ENCODE measurements around the gene MANEAL. TPM values are rescaled to one million over a fixed set of nuclear protein-coding genes. Genes with fewer than 3 reads are reported as not detected.

Gene MANEAL
- total and polyA plus RNA-seq, 2 of the 13 experiments (the other 11 are each of a cell fraction or from before 2014, with no cell fraction given), result 20.8 to 26.4 TPM

DNA sequence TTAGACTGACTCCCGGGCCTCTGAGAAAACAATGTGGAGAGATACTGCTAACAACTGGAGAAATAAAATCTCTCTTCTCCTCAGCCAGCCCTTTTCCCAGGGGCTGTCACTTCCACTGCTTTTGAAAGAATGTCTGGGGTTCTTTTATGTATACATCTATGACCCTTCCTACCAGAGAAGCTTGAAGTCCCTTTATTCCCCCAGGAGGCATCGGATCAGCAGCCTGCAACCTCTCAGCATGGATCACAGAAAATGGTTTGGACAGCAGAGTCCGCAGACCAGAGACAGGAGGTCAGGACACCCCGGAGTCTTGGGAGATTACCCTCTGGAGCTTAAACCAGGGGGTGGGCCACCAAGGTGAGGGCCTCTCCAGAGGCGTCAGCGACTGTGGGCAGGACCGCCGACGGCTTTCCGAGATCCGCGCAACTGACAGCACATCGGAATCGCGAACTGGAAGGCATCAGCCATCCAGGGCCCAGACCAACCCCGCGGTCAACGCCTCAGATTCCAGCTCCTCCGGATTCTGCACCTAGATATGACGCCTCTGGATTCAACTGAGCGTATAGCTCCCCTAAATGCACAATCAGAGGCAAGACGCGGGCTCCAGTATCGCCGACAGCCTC lies 29.7 kb upstream of the MANEAL start:
- Histone ChIP-seq H3K4me1 (ENCODE audit: insufficient read depth, low read length) (peaks cover 6% of the 10 kb centered on the region; the same call in 1 of the 2 replicates), H3K4me2 (ENCODE audit: low read depth, low read length) (no peak overlapping the region), H4K20me1 (ENCODE audit: insufficient read depth, low read length) (no peaks in the 10 kb centered on the region), H3K27ac (ENCODE audit: extremely low read length, insufficient read depth, low read length) (no peak overlapping the region), H2AFZ (ENCODE audit: low read length) (no peak overlapping the region), H3K27me3 (ENCODE audit: control insufficient read depth in 1 of 2, insufficient read depth in 2 of 2, low read length in 2 of 2) (peaks cover 0 to 45% of the 10 kb centered on the region in 2 experiments; a peak in 4 of 5 replicates), H3K79me2 (ENCODE audit: insufficient read depth, low read length) (no peaks in the 10 kb centered on the region), H3K4me3 (replicated peaks in 1 of 3; ENCODE audit: insufficient read depth in 1 of 3, low read depth in 2 of 3, low read length in 3 of 3) (no peak overlapping the region), H3K9ac (ENCODE audit: insufficient read depth, low read depth, low read length) (no peak overlapping the region), H3K9me3 (ENCODE audit: low read length) (no peaks in the 10 kb centered on the region), H3K36me3 (replicated peaks in 1 of 2; ENCODE audit: control insufficient read depth in 1 of 2, insufficient read depth in 2 of 2, low read length in 2 of 2) (no peaks in the 10 kb centered on the region)
- in situ Hi-C loops (cut with HindIII; ENCODE audit: extremely low pct_ligation_motif_present, low pct_unique_long_range_greater_than_20kb), result no loop called here
- BruUV-seq (replicated peaks), result no TSS peak
- DNase-seq (ENCODE audit: low spot score) (no peak), ATAC-seq (no peak), FAIRE-seq (no peak)
- WGBS (ENCODE audit: low lambda C conversion rate), result 12% methylated on average over 11 of the region's 25 CpGs
- intact Hi-C loops (cut with micrococcal nuclease; ENCODE audit: unreplicated experiment), result no loop called here
- ChIA-PET CTCF (ENCODE audit: low intra/inter-chr PET ratio, low total read pairs) (no interaction called here), POLR2A (no interaction called here)
- TF ChIP-seq ZFP36 (IDR thresholded peaks at IDR 0.05; ENCODE audit: borderline replicate concordance, low read depth, low read length, partially characterized antibody), result no peak
- TF ChIP-seq, protein P1, sequence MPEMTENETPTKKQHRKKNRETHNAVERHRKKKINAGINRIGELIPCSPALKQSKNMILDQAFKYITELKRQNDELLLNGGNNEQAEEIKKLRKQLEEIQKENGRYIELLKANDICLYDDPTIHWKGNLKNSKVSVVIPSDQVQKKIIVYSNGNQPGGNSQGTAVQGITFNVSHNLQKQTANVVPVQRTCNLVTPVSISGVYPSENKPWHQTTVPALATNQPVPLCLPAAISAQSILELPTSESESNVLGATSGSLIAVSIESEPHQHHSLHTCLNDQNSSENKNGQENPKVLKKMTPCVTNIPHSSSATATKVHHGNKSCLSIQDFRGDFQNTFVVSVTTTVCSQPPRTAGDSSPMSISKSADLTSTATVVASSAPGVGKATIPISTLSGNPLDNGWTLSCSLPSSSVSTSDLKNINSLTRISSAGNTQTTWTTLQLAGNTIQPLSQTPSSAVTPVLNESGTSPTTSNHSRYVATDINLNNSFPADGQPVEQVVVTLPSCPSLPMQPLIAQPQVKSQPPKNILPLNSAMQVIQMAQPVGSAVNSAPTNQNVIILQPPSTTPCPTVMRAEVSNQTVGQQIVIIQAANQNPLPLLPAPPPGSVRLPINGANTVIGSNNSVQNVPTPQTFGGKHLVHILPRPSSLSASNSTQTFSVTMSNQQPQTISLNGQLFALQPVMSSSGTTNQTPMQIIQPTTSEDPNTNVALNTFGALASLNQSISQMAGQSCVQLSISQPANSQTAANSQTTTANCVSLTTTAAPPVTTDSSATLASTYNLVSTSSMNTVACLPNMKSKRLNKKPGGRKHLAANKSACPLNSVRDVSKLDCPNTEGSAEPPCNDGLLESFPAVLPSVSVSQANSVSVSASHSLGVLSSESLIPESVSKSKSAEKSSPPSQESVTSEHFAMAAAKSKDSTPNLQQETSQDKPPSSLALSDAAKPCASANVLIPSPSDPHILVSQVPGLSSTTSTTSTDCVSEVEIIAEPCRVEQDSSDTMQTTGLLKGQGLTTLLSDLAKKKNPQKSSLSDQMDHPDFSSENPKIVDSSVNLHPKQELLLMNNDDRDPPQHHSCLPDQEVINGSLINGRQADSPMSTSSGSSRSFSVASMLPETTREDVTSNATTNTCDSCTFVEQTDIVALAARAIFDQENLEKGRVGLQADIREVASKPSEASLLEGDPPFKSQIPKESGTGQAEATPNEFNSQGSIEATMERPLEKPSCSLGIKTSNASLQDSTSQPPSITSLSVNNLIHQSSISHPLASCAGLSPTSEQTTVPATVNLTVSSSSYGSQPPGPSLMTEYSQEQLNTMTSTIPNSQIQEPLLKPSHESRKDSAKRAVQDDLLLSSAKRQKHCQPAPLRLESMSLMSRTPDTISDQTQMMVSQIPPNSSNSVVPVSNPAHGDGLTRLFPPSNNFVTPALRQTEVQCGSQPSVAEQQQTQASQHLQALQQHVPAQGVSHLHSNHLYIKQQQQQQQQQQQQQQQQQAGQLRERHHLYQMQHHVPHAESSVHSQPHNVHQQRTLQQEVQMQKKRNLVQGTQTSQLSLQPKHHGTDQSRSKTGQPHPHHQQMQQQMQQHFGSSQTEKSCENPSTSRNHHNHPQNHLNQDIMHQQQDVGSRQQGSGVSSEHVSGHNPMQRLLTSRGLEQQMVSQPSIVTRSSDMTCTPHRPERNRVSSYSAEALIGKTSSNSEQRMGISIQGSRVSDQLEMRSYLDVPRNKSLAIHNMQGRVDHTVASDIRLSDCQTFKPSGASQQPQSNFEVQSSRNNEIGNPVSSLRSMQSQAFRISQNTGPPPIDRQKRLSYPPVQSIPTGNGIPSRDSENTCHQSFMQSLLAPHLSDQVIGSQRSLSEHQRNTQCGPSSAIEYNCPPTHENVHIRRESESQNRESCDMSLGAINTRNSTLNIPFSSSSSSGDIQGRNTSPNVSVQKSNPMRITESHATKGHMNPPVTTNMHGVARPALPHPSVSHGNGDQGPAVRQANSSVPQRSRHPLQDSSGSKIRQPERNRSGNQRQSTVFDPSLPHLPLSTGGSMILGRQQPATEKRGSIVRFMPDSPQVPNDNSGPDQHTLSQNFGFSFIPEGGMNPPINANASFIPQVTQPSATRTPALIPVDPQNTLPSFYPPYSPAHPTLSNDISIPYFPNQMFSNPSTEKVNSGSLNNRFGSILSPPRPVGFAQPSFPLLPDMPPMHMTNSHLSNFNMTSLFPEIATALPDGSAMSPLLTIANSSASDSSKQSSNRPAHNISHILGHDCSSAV (CRISPR knock-in tag; IDR thresholded peaks at IDR 0.05; ENCODE audit: borderline replicate concordance), result no peak
- no peak for TF ChIP-seq ZFAT (CRISPR knock-in tag; conservative IDR thresholded peaks at IDR 0.05)
- TF ChIP-seq, protein P2, sequence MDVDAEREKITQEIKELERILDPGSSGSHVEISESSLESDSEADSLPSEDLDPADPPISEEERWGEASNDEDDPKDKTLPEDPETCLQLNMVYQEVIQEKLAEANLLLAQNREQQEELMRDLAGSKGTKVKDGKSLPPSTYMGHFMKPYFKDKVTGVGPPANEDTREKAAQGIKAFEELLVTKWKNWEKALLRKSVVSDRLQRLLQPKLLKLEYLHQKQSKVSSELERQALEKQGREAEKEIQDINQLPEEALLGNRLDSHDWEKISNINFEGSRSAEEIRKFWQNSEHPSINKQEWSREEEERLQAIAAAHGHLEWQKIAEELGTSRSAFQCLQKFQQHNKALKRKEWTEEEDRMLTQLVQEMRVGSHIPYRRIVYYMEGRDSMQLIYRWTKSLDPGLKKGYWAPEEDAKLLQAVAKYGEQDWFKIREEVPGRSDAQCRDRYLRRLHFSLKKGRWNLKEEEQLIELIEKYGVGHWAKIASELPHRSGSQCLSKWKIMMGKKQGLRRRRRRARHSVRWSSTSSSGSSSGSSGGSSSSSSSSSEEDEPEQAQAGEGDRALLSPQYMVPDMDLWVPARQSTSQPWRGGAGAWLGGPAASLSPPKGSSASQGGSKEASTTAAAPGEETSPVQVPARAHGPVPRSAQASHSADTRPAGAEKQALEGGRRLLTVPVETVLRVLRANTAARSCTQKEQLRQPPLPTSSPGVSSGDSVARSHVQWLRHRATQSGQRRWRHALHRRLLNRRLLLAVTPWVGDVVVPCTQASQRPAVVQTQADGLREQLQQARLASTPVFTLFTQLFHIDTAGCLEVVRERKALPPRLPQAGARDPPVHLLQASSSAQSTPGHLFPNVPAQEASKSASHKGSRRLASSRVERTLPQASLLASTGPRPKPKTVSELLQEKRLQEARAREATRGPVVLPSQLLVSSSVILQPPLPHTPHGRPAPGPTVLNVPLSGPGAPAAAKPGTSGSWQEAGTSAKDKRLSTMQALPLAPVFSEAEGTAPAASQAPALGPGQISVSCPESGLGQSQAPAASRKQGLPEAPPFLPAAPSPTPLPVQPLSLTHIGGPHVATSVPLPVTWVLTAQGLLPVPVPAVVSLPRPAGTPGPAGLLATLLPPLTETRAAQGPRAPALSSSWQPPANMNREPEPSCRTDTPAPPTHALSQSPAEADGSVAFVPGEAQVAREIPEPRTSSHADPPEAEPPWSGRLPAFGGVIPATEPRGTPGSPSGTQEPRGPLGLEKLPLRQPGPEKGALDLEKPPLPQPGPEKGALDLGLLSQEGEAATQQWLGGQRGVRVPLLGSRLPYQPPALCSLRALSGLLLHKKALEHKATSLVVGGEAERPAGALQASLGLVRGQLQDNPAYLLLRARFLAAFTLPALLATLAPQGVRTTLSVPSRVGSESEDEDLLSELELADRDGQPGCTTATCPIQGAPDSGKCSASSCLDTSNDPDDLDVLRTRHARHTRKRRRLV (CRISPR knock-in tag; IDR thresholded peaks at IDR 0.05), result no peak
- TF ChIP-seq ATF1 (CRISPR knock-in tag; IDR thresholded peaks at IDR 0.05), result no peak

All from HepG2 (cell line).